ENCODE measurements around the gene PITPNC1.
"Not testable (repeated sequence)": the region's sequence is repeated elsewhere in the genome, so short reads cannot be mapped to it uniquely, and the experiment has no call there.

Gene PITPNC1

DNA sequence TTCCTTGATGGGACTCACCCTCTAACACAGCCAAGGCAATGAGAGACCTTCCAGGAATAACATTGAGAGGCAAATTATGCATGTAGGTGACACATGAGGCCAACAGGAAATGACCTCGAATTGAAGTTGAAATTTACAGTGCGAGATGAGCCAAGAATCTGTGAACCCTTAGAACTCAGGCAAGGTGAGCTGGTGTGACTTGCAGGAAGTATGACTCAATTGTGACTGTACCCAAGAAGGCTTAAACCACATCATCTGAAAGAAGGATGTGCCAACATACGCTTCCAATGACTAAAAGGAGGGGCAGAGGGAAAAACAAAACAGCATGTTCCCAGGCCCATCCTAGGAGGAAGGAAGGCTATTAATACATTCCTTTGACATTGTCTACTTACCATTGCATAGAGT lies 44.8 kb downstream of the PITPNC1 start:
- ChIA-PET CTCF (no interaction called here), POLR2A (no interaction called here)
- H3K4me3 ChIP-seq (ENCODE audit: low read depth, low read length), result no peak overlapping the region
- peak; percentile 42 for DNase-seq (ENCODE audit: low read depth, low spot score)
- TF ChIP-seq, protein P1, sequence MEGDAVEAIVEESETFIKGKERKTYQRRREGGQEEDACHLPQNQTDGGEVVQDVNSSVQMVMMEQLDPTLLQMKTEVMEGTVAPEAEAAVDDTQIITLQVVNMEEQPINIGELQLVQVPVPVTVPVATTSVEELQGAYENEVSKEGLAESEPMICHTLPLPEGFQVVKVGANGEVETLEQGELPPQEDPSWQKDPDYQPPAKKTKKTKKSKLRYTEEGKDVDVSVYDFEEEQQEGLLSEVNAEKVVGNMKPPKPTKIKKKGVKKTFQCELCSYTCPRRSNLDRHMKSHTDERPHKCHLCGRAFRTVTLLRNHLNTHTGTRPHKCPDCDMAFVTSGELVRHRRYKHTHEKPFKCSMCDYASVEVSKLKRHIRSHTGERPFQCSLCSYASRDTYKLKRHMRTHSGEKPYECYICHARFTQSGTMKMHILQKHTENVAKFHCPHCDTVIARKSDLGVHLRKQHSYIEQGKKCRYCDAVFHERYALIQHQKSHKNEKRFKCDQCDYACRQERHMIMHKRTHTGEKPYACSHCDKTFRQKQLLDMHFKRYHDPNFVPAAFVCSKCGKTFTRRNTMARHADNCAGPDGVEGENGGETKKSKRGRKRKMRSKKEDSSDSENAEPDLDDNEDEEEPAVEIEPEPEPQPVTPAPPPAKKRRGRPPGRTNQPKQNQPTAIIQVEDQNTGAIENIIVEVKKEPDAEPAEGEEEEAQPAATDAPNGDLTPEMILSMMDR (IDR thresholded peaks at IDR 0.05; ENCODE audit: insufficient read depth, low read length, missing control alignments), result no peak

DNA sequence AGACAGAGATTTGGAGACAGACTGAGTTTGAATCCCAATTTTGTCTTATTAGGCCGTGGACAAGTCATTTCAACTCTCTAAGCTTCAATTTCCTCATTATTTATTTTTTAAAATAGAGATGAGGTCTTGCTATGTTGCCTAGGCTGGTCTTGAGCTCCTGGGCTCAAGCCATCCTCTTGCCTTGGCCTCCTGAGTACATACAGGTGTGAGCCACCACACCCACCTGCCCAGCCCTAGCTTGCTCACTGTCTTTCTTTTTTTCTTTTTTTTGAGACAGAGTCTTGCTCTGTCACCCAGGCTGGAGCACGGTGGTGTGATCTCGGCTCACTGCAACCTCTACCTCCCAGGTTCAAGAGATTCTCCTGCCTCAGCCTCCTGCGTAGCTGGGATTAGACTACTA lies 45.2 kb downstream of the PITPNC1 start:
- H3K4me3 ChIP-seq (ENCODE audit: low read depth, low read length); DNase-seq (ENCODE audit: low read depth, low spot score); POLR2A ChIA-PET; CTCF ChIA-PET: not testable (repeated sequence)

DNA sequence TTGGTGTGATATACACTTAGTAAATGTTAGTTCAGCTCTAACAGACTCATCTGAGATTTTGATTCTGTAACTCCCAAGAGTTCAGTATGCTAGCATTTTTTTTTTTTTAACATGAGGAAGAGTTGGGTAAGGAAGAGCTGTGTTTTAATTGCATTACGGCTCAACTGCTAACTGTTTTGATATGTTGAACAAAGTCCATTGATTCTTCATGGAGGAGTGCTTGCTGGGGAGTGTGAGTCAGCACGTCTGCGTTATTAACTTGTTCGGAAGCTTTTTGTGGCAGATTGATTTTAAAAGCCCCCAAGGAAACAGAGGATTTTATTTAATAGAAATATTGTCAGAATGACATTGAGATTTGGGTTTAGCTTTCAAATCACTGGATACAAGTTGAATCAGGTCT lies 45.8 kb downstream of the PITPNC1 start:
- no peak overlapping the region for H3K4me3 ChIP-seq (ENCODE audit: low read depth, low read length)
- DNase-seq (ENCODE audit: low read depth, low spot score), result no peak
- ChIA-PET CTCF (no interaction called here), POLR2A (no interaction called here)
- TF ChIP-seq, protein P1 (IDR thresholded peaks at IDR 0.05; ENCODE audit: insufficient read depth, low read length, missing control alignments), result no peak

DNA sequence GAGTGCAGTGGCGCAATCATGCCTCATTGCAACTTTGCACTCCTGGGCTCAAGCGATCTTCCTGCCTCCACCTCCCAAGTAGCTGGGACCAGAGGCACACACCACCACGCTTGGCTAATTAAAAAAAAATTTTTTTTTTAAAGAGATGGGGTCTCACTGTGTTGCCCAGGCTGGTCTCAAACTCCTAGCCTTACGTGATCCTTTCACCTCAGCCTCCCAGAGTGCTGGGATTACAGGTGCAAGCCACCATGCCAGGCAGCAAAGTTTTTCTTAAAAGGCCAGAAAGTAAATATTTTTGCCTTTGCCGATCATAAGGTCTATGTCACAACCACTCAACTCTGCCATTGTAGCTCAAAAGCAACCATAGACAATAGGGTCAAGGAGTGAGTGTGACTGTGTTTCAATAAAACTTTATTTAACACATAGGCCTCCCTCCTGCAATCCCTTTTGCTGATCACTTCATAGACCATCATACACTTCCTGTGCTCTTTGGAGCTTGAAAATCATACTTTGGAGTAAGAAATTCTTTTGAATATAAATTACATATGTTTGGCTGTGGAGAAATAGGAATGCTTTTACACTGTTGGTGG lies 48.6 kb downstream of the PITPNC1 start:
- POLR2A ChIA-PET, result interaction anchor here (0.6 kb wide), 1 partner anchor 22 kb away, joined by 5 read pairs; no protein-coding TSS in a partner anchor
- no peak overlapping the region for H3K4me3 ChIP-seq (ENCODE audit: low read depth, low read length)
- CTCF ChIA-PET, result no interaction called here
- DNase-seq (ENCODE audit: low read depth, low spot score), result no peak
- TF ChIP-seq, protein P1 (IDR thresholded peaks at IDR 0.05; ENCODE audit: insufficient read depth, low read length, missing control alignments), result no peak

DNA sequence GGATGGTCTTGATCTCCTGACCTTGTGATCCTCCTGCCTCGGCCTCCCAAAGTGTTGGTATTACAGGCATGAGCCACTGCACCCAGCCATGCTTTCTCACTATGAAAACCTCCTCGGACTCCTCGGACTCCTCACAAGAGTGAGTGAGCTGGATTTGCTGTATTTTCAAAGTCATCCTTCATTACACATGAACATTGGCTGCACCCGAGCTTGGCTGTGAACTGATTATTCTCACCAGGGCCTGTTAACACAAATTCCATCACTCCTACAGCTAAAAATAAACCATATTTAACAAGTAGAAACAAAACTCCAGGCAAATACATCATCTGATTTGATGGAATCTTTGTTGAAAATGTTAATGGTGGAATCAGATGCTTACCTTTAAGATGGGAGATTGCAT lies 50.3 kb downstream of the PITPNC1 start:
- H3K4me3 ChIP-seq (ENCODE audit: low read depth, low read length), result no peak overlapping the region
- ChIA-PET CTCF (no interaction called here), POLR2A (no interaction called here)
- TF ChIP-seq, protein P1 (IDR thresholded peaks at IDR 0.05; ENCODE audit: insufficient read depth, low read length, missing control alignments), result no peak
- DNase-seq (ENCODE audit: low read depth, low spot score), result no peak

DNA sequence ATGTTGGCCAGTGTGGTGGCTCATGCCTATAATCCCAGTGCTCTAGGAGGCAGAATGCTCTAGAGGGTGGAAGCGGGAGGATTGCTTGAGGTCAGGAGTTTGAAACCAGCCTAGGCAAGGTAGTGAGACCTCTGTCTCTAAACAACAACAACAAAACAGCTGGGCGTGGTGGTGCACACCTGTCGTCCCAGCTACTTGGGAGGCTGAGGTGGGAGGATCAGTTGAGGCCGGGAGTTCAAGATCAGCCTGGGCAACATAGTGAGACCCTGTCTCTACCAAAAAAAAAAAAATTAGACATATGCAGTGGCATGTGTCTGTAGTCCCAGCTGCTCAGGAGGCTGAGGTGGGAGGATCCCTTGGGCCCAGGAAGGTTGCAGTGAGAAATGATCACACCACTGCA lies 53.4 kb downstream of the PITPNC1 start:
- CTCF ChIA-PET; DNase-seq (ENCODE audit: low read depth, low spot score); H3K4me3 ChIP-seq (ENCODE audit: low read depth, low read length); POLR2A ChIA-PET: not testable (repeated sequence)

DNA sequence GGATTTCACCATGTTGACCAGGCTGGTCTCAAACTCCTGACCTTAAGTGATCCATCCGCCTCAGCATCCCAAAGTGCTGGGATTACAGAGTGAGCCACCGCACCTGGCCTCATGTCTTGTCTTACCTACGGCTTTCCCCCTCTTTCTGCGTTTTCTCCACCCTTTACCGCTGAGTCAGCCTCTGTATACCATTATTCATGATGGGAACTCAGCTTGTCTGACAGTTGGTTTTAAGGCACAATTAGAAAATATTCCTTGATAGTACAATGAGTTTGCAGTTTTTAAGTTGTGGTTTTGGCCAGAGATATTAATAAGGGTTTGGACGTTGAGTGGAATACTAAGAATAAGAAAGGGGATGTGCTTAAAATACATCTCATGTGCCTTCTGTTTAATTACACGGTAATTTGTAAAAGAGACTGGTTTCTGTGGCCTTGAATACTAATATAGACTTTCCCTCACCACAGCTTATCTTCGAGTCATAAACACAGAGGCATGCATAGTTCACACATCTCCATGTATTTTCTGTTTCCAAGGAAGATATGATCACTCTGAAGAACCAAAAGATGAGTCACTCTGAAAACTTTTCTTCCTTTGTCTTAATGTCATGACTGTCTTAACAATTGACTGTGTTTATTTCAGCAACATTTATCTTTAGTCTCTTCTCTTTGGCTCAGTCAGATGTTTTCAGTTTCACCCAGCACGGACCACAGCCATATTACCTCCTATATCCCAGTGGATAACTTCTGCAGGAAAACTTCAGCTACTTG lies 54.4 kb downstream of the PITPNC1 start:
- DNase-seq (ENCODE audit: low read depth, low spot score), result no peak
- ChIA-PET POLR2A (interaction anchor here (1.0 kb wide), 1 partner anchor 10 kb away, joined by 3 read pairs; no protein-coding TSS in a partner anchor), CTCF (interaction anchor here (0.8 to 4.9 kb wide), 4 partner anchors 44 to 56 kb away, joined by 3 to 18 read pairs (median 4); no protein-coding TSS in a partner anchor)
- TF ChIP-seq, protein P1 (IDR thresholded peaks at IDR 0.05; ENCODE audit: insufficient read depth, low read length, missing control alignments), result no peak
- no peak overlapping the region for H3K4me3 ChIP-seq (ENCODE audit: low read depth, low read length)
